H9 (cell line): Measurements from ENCODE around the gene SORCS2. TPM values are rescaled to one million over a fixed set of nuclear protein-coding genes. Genes with fewer than 3 reads are reported as not detected.

Experiments
- DNase-seq: peaks from one replicate; pipeline ENCODE4 v3.0.0-alpha.2; 2017
- H2AFZ ChIP-seq: one replicate; pipeline ENCODE4 v1.6.1; 2013; ENCODE audit warnings: mild to moderate bottlenecking, low read length, control low read depth, moderate library complexity
- H2AK5ac ChIP-seq: 2 replicates; pipeline ENCODE4 v1.6.1; 2013; ENCODE audit warnings: low read length, control low read depth, mixed read lengths; ENCODE audit not compliant: insufficient read length
- H2BK120ac ChIP-seq: one replicate; pipeline ENCODE4 v1.6.1; 2013; ENCODE audit warnings: low read depth, mild to moderate bottlenecking, low read length, control low read depth, inconsistent platforms; ENCODE audit not compliant: poor library complexity, severe bottlenecking
- H2BK12ac ChIP-seq: 2 replicates; pipeline ENCODE4 v1.6.1; 2013; ENCODE audit warnings: low read length, control low read depth, mixed read lengths, low read depth; ENCODE audit not compliant: insufficient read length
- H2BK15ac ChIP-seq: 2 replicates; pipeline ENCODE4 v1.6.1; 2013; ENCODE audit warnings: low read depth, low read length, control low read depth
- H2BK20ac ChIP-seq: one replicate; pipeline ENCODE4 v1.6.1; 2013; ENCODE audit warnings: low read depth, mild to moderate bottlenecking, low read length, control low read depth, inconsistent platforms; ENCODE audit not compliant: poor library complexity, severe bottlenecking
- H2BK5ac ChIP-seq: 2 replicates; pipeline ENCODE4 v1.6.1; 2013; ENCODE audit warnings: low read length, control low read depth, mixed read lengths; ENCODE audit not compliant: insufficient read length
- H3K14ac ChIP-seq: 2 replicates; pipeline ENCODE4 v1.6.1; 2013; ENCODE audit warnings: low read length, control low read depth; ENCODE audit not compliant: insufficient read depth
- H3K18ac ChIP-seq: 2 replicates; pipeline ENCODE4 v1.6.1; 2013; ENCODE audit warnings: low read depth, mild to moderate bottlenecking, mixed read lengths, low read length, control low read depth; ENCODE audit not compliant: insufficient read length
- H3K23ac ChIP-seq: 2 replicates; pipeline ENCODE4 v1.6.1; 2013; ENCODE audit warnings: low read length, control low read depth, mixed read lengths, low read depth; ENCODE audit not compliant: insufficient read length
- H3K23me2 ChIP-seq: 2 replicates; pipeline ENCODE4 v1.6.1; 2013; ENCODE audit warnings: low read depth, mild to moderate bottlenecking, mixed read lengths, low read length, control low read depth; ENCODE audit not compliant: insufficient read length, poor library complexity, severe bottlenecking
- H3K27ac ChIP-seq: 2 replicates; pipeline ENCODE4 v1.5.1; 2013; ENCODE audit warnings: low read length, control low read depth, mixed read lengths, low read depth; ENCODE audit not compliant: insufficient read length
- H3K27me3 ChIP-seq: 2 replicates; pipeline ENCODE4 v1.6.1; 2013; ENCODE audit warnings: low read length, control low read depth, inconsistent platforms; ENCODE audit not compliant: insufficient read depth
- H3K4ac ChIP-seq: 2 replicates; pipeline ENCODE4 v1.6.1; 2013; ENCODE audit warnings: low read depth, mild to moderate bottlenecking, control low read depth, inconsistent platforms, low read length, moderate library complexity
- H3K4me1 ChIP-seq: 2 replicates; pipeline ENCODE4 v1.6.1; 2013; ENCODE audit warnings: low read length, control low read depth, inconsistent platforms; ENCODE audit not compliant: insufficient read depth
- H3K4me2 ChIP-seq: 2 replicates; pipeline ENCODE4 v1.6.1; 2013; ENCODE audit warnings: low read length, control low read depth, mixed read lengths; ENCODE audit not compliant: insufficient read length, insufficient read depth
- H3K56ac ChIP-seq: 2 replicates; pipeline ENCODE4 v1.6.1; 2013; ENCODE audit warnings: low read depth, mild to moderate bottlenecking, mixed read lengths, low read length, control low read depth; ENCODE audit not compliant: insufficient read length
- H3K79me1 ChIP-seq: 2 replicates; pipeline ENCODE4 v1.6.1; 2013; ENCODE audit warnings: low read depth, mild to moderate bottlenecking, moderate library complexity, low read length, control low read depth, inconsistent platforms; ENCODE audit not compliant: insufficient read depth, poor library complexity, severe bottlenecking
- H3K79me2 ChIP-seq: 2 replicates; pipeline ENCODE4 v1.6.1; 2013; ENCODE audit warnings: low read length, control low read depth, inconsistent platforms; ENCODE audit not compliant: insufficient read depth
- H3K9ac ChIP-seq: 2 replicates; pipeline ENCODE4 v1.6.1; 2013; ENCODE audit warnings: low read length, control low read depth, mixed read lengths; ENCODE audit not compliant: insufficient read length; ENCODE audit errors: extremely low read depth
- H3K9me3 ChIP-seq: one replicate; pipeline ENCODE4 v1.6.1; 2013; ENCODE audit warnings: low read depth, low read length, inconsistent platforms; ENCODE audit not compliant: control insufficient read depth
- H3T11ph ChIP-seq: one replicate; pipeline ENCODE4 v1.6.1; 2013; ENCODE audit warnings: mild to moderate bottlenecking, low read length, control low read depth, inconsistent platforms
- H4K20me1 ChIP-seq: one replicate; pipeline ENCODE4 v1.6.1; 2013; ENCODE audit not compliant: control insufficient read depth, insufficient read length, insufficient read depth
- H4K5ac ChIP-seq: 2 replicates; pipeline ENCODE4 v1.6.1; 2013; ENCODE audit warnings: low read depth, mild to moderate bottlenecking, mixed read lengths, low read length, control low read depth; ENCODE audit not compliant: insufficient read length
- H4K8ac ChIP-seq: replicated peaks from 2 replicates; pipeline ENCODE4 v1.6.1; 2013; ENCODE audit warnings: low read length, control low read depth, mixed read lengths, low read depth; ENCODE audit not compliant: insufficient read length
- H4K91ac ChIP-seq: 2 replicates; pipeline ENCODE4 v1.6.1; 2013; ENCODE audit warnings: low read depth, mild to moderate bottlenecking, moderate library complexity, mixed read lengths, low read length, control low read depth; ENCODE audit not compliant: insufficient read length
- H3K27ac Mint-ChIP-seq, 3 experiments: 2 replicates in 2 of 3; 3 replicates in 1 of 3; pipeline ENCODE4 v1.8.0; 2020 to 2021; ENCODE audit warnings: mixed read lengths in 3 of 3, mild to moderate bottlenecking in 1 of 3, moderate library complexity in 1 of 3
- H3K27me3 Mint-ChIP-seq: 2 replicates; pipeline ENCODE4 v1.8.0; 2021; ENCODE audit warnings: low read depth, mild to moderate bottlenecking, moderate library complexity, mixed read lengths
- H3K36me3 Mint-ChIP-seq, 3 experiments: 2 replicates in 2 of 3; 3 replicates in 1 of 3; pipeline ENCODE4 v1.8.0; 2020 to 2021; ENCODE audit warnings: low read depth in 3 of 3, mixed read lengths in 3 of 3; ENCODE audit not compliant: insufficient read depth in 1 of 3
- H3K4me1 Mint-ChIP-seq, 2 experiments: 2 replicates each; pipeline ENCODE4 v1.8.0; 2020; ENCODE audit warnings: mixed read lengths in 2 of 2
- H3K4me3 Mint-ChIP-seq, 2 experiments: 2 replicates in 1 of 2; 3 replicates in 1 of 2; pipeline ENCODE4 v1.8.0; 2020 to 2021; ENCODE audit warnings: mild to moderate bottlenecking in 2 of 2, mixed read lengths in 2 of 2, moderate library complexity in 1 of 2
- H3K9me3 Mint-ChIP-seq, 2 experiments: 2 replicates in 1 of 2; 3 replicates in 1 of 2; pipeline ENCODE4 v1.8.0; 2020; ENCODE audit warnings: mild to moderate bottlenecking in 2 of 2, mixed read lengths in 2 of 2, moderate library complexity in 1 of 2
- WGBS: extraction: QIAGEN DNeasy Blood & Tissue Kit; methylation state at CpG from one replicate; pipeline ENCODE4 v1.1.7; 2013; ENCODE audit warnings: missing lambda C conversion rate, low lambda C conversion rate, mixed read lengths; ENCODE audit not compliant: insufficient read length; ENCODE audit errors: extremely low coverage; 5-methylcytosine and 5-hydroxymethylcytosine counted together
- total RNA-seq: library from RNA; stranded (reverse); gene quantifications from 2 replicates; pipeline ENCODE4 v1.2.1, GENCODE V29; 2021
- TF ChIP-seq, protein P1 (sequence below): fragments of 200-600 bp; sonication (generic); conservative IDR thresholded peaks from 3 replicates; pipeline ENCODE4 v1.8.0; 2021; ENCODE audit warnings: antibody characterized with exemption, mild to moderate bottlenecking

Gene SORCS2
- total RNA-seq, 1 experiment from 2014 or later, result 0.57 TPM

DNA sequence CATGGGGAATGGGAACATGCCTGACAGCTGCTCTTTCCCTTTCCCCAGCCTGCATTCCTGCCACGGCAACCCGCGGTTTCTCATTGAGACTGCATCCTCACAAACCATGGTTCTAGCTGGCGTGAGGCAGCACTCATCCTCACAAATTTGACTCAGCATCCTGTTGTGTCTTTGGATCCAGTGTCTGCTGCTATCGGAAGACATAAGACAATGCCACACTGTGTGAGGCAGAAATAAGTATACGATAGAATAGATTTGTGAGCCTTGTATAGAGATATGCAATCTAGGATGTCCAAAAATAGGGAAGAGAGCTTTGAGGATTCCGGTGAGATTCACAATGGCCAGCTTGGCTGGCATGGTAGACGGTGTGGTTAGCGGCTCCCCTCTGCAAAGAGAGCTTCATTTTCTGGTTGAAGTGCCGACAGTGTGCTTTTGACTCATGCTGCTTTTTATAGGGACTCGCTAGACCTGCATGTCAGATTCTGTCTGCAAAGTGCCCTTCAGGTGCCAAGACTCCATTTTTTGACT lies 403.7 kb downstream of the SORCS2 start:
- Histone ChIP-seq H3K79me2 (no peaks in the 10 kb centered on the region), H3K4ac (no peak overlapping the region), H3K27me3 (no peaks in the 10 kb centered on the region), H2BK15ac (no peak overlapping the region), H3K18ac (no peak overlapping the region), H3K14ac (no peak overlapping the region), H3K23ac (no peak overlapping the region), H3K23me2 (no peaks in the 10 kb centered on the region), H2BK120ac (no peak overlapping the region), H2AFZ (no peak overlapping the region), H2BK20ac (no peak overlapping the region), H3K79me1 (no peaks in the 10 kb centered on the region), H4K8ac (no peak overlapping the region), H4K5ac (no peak overlapping the region), H3K9me3 (no peaks in the 10 kb centered on the region), H3K56ac (no peak overlapping the region), H3T11ph (no peak overlapping the region), H2AK5ac (no peak overlapping the region), H4K20me1 (no peaks in the 10 kb centered on the region), H2BK5ac (no peak overlapping the region), H2BK12ac (no peak overlapping the region), H3K9ac (no peak overlapping the region), H3K4me2 (no peak overlapping the region), H4K91ac (no peak overlapping the region), H3K4me1 (peaks cover 7% of the 10 kb centered on the region; the same call in 1 of the 2 replicates), H3K27ac (no peak overlapping the region)
- no peaks in the 10 kb centered on the region for H3K9me3 Mint-ChIP-seq
- no peak overlapping the region for H3K4me3 Mint-ChIP-seq
- DNase-seq, result no peak
- H3K27ac Mint-ChIP-seq, result no peak overlapping the region
- TF ChIP-seq, protein P1, sequence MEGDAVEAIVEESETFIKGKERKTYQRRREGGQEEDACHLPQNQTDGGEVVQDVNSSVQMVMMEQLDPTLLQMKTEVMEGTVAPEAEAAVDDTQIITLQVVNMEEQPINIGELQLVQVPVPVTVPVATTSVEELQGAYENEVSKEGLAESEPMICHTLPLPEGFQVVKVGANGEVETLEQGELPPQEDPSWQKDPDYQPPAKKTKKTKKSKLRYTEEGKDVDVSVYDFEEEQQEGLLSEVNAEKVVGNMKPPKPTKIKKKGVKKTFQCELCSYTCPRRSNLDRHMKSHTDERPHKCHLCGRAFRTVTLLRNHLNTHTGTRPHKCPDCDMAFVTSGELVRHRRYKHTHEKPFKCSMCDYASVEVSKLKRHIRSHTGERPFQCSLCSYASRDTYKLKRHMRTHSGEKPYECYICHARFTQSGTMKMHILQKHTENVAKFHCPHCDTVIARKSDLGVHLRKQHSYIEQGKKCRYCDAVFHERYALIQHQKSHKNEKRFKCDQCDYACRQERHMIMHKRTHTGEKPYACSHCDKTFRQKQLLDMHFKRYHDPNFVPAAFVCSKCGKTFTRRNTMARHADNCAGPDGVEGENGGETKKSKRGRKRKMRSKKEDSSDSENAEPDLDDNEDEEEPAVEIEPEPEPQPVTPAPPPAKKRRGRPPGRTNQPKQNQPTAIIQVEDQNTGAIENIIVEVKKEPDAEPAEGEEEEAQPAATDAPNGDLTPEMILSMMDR, result no peak
- peaks cover 12% of the 10 kb centered on the region for H3K27me3 Mint-ChIP-seq
- no CpG with 5 or more reads among the region's 11 CpGs for WGBS
- peaks cover 20 to 32% of the 10 kb centered on the region in 2 experiments for H3K4me1 Mint-ChIP-seq
- no peaks in the 10 kb centered on the region for H3K36me3 Mint-ChIP-seq
